GM21526 (cell line): ENCODE data around the gene TNIP1.
A peak's percentile ranks its signal among the peaks of the same experiment; 100 is the strongest.

Experiments
- ATAC-seq: cut with Tn5 transposase; IDR thresholded peaks from one replicate; pipeline ENCODE4 v1.9.1; 2021; ENCODE audit warnings: moderate library complexity; ENCODE audit not compliant: unreplicated experiment, low FRiP score

Gene TNIP1

GRCh38 chr5:151106509-151106908 is 25.7 kb upstream of the TNIP1 start:
- no peak for ATAC-seq

GRCh38 chr5:151106043-151106442 is 25.2 kb upstream of the TNIP1 start:
- no peak for ATAC-seq

GRCh38 chr5:151105561-151105960 is 24.7 kb upstream of the TNIP1 start:
- ATAC-seq, result no peak

GRCh38 chr5:151104795-151105194 is 24.0 kb upstream of the TNIP1 start:
- no peak for ATAC-seq

GRCh38 chr5:151101746-151102145 is 20.9 kb upstream of the TNIP1 start:
- no peak for ATAC-seq

GRCh38 chr5:151101151-151101550 is 20.3 kb upstream of the TNIP1 start:
- ATAC-seq, result no peak

GRCh38 chr5:151100681-151101080 is 19.8 kb upstream of the TNIP1 start:
- no peak for ATAC-seq

GRCh38 chr5:151098768-151099121 is 17.9 kb upstream of the TNIP1 start:
- no peak for ATAC-seq

- ATAC-seq, result peak; percentile 40
Observed at GRCh38 chr5:151097820-151098767, 17.3 kb upstream of the TNIP1 start.

GRCh38 chr5:151097061-151097460 is 16.2 kb upstream of the TNIP1 start:
- no peak for ATAC-seq

GRCh38 chr5:151096001-151096373 is 15.2 kb upstream of the TNIP1 start:
- no peak for ATAC-seq

GRCh38 chr5:151095341-151096000 is 14.6 kb upstream of the TNIP1 start:
- ATAC-seq, result no peak

- no peak for ATAC-seq
Observed at GRCh38 chr5:151094852-151095245, 14.0 kb upstream of the TNIP1 start.

GRCh38 chr5:151094030-151094851 is 13.4 kb upstream of the TNIP1 start:
- peak; percentile 75 for ATAC-seq

- ATAC-seq, result no peak
Observed at GRCh38 chr5:151093476-151093889, 12.6 kb upstream of the TNIP1 start.

- ATAC-seq, result no peak
Observed at GRCh38 chr5:151092762-151093161, 11.9 kb upstream of the TNIP1 start.

GRCh38 chr5:151089726-151090125 is 8.9 kb upstream of the TNIP1 start:
- ATAC-seq, result no peak

- no peak for ATAC-seq
Observed at GRCh38 chr5:151088986-151089385, 8.2 kb upstream of the TNIP1 start.

GRCh38 chr5:151087486-151087885 is 6.7 kb upstream of the TNIP1 start:
- ATAC-seq, result no peak

- ATAC-seq, result peak; percentile 69
Observed at GRCh38 chr5:151086905-151087360, 6.1 kb upstream of the TNIP1 start.
